ENCODE results near the gene KRTAP3-1.

GRCh38 chr17:40978575-40979151 lies 30.3 kb downstream of the KRTAP3-1 start:
- TF ChIP-seq CBX1 (IDR thresholded peaks at IDR 0.05; ENCODE audit: low read depth) (no peak), BACH1 (tag; IDR thresholded peaks at IDR 0.05) (no peak), CTCF (IDR thresholded peaks at IDR 0.05 in 2 of 3, conservative IDR thresholded peaks at IDR 0.05 in 1 of 3; ENCODE audit: insufficient read depth in 2 of 3, low read depth in 1 of 3, low read length in 3 of 3) (no peak), KAT2B (IDR thresholded peaks at IDR 0.05; ENCODE audit: low read depth, low read length) (no peak), POLR3G (IDR thresholded peaks at IDR 0.05; ENCODE audit: extremely low read depth, insufficient read length, insufficient replicate concordance) (no peak), EZH2 (IDR thresholded peaks at IDR 0.05; ENCODE audit: borderline replicate concordance, low read depth, low read length) (no peak), MAX (CRISPR knock-in tag; IDR thresholded peaks at IDR 0.05) (no peak), NFE2 (IDR thresholded peaks at IDR 0.05; ENCODE audit: low read depth) (no peak), ZFP30 (CRISPR knock-in tag; IDR thresholded peaks at IDR 0.05; ENCODE audit: borderline replicate concordance) (no peak), NFXL1 (CRISPR knock-in tag; IDR thresholded peaks at IDR 0.05) (no peak), THAP12 (CRISPR knock-in tag; IDR thresholded peaks at IDR 0.05) (no peak)
